ENCODE data around the gene GNA15.
"Not testable (repeated sequence)": the region's sequence is repeated elsewhere in the genome, so short reads cannot be mapped to it uniquely, and the experiment has no call there.

GNA15 gene

GRCh38 chr19:3201911-3202310 lies 66.1 kb downstream of the GNA15 start:
- peaks cover 52% of the 10 kb centered on the region for H3K36me3 ChIP-seq
- DNase-seq: no peak
- H3K9me3 ChIP-seq: no peaks in the 10 kb centered on the region
- H3K4me3 ChIP-seq (ENCODE audit: low read depth, low read length): no peak overlapping the region
- no peaks in the 10 kb centered on the region for H3K4me1 ChIP-seq
- H3K27me3 ChIP-seq: no peaks in the 10 kb centered on the region
- TF ChIP-seq CTCF (IDR thresholded peaks at IDR 0.05; ENCODE audit: low read depth, low read length): no peak

GRCh38 chr19:3202346-3202745 lies 66.5 kb downstream of the GNA15 start:
- peaks cover 53% of the 10 kb centered on the region for H3K36me3 ChIP-seq
- no peaks in the 10 kb centered on the region for H3K4me1 ChIP-seq
- no peak for TF ChIP-seq CTCF (IDR thresholded peaks at IDR 0.05; ENCODE audit: low read depth, low read length)
- H3K9me3 ChIP-seq: no peaks in the 10 kb centered on the region
- DNase-seq: no peak
- H3K27me3 ChIP-seq: no peaks in the 10 kb centered on the region
- no peak overlapping the region for H3K4me3 ChIP-seq (ENCODE audit: low read depth, low read length)

- not testable (repeated sequence) for DNase-seq, H3K9me3 ChIP-seq
- peaks cover 56% of the 10 kb centered on the region for H3K36me3 ChIP-seq
Observed at GRCh38 chr19:3202895-3203294, 67.1 kb downstream of the GNA15 start.

DNA sequence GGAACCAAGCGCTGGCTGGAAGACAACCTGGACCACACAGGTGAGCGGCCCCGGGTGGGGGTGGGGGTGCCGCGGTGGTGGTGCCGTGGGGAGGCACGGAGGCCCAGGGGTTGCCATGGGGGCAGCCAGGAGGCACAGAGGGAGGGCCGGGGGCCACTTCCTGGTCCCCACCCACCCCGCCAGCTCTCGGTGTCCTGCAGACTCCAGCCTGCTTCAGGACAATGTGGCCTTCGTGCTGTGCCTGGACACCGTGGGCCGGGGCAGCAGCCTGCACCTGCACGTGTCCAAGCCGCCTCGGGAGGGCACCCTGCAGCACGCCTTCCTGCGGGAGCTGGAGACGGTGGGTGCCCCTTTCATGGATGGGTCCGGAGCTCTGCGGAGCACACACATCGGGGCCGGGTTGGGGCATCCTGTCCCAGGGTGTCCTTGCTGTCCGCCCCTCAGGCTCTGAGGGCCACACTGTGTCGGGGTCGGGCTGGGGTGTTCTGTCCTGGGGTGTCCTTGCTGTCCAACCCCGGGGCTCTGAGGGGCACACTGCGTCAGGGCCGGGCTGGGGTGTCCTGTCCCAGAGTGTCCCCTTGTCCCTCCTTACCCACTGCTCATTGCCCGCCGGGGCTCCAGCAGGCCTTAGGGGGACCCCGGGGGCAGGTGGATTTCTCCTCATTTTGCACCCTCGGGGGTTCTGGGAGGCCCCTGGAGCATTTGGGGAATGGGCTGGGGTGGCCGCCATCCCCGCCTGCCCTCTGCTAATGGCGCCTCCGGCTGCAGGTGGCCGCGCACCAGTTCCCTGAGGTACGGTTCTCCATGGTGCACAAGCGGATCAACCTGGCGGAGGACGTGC lies 68.2 kb downstream of the GNA15 start:
- H3K36me3 ChIP-seq: peaks cover 57% of the 10 kb centered on the region
- no peaks in the 10 kb centered on the region for H3K4me1 ChIP-seq
- no peaks in the 10 kb centered on the region for H3K27me3 ChIP-seq
- no peaks in the 10 kb centered on the region for H3K9me3 ChIP-seq
- H3K4me3 ChIP-seq (ENCODE audit: low read depth, low read length): no peak overlapping the region
- DNase-seq: no peak
- TF ChIP-seq CTCF (IDR thresholded peaks at IDR 0.05; ENCODE audit: low read depth, low read length): no peak

More at GRCh38 chr19:3202895-3203294, 67.1 kb downstream of the GNA15 start:
- H3K4me1 ChIP-seq; H3K27me3 ChIP-seq; H3K4me3 ChIP-seq (ENCODE audit: low read depth, low read length): not testable (repeated sequence)

GRCh38 chr19:3204646-3205275 lies 68.9 kb downstream of the GNA15 start:
- DNase-seq: no peak
- Histone ChIP-seq H3K36me3 (peaks cover 55% of the 10 kb centered on the region), H3K27me3 (no peaks in the 10 kb centered on the region), H3K4me3 (ENCODE audit: low read depth, low read length) (no peak overlapping the region), H3K9me3 (no peaks in the 10 kb centered on the region), H3K4me1 (no peaks in the 10 kb centered on the region)
- TF ChIP-seq CTCF (IDR thresholded peaks at IDR 0.05; ENCODE audit: low read depth, low read length): no peak

GRCh38 chr19:3206216-3206953 lies 70.6 kb downstream of the GNA15 start:
- H3K4me3 ChIP-seq (ENCODE audit: low read depth, low read length): no peak overlapping the region
- H3K9me3 ChIP-seq: no peaks in the 10 kb centered on the region
- no peaks in the 10 kb centered on the region for H3K4me1 ChIP-seq
- no peaks in the 10 kb centered on the region; the same call in 1 of the 2 replicates for H3K27me3 ChIP-seq
- TF ChIP-seq CTCF (IDR thresholded peaks at IDR 0.05; ENCODE audit: low read depth, low read length): no peak
- no peak for DNase-seq
- peaks cover 52% of the 10 kb centered on the region for H3K36me3 ChIP-seq
